Mucosa of descending colon (tissue), 3 donors: ENCODE measurements around the gene SOD3. TPM values are rescaled to one million over a fixed set of nuclear protein-coding genes. Genes with fewer than 3 reads are reported as not detected.

Experiments used
- ATAC-seq: fragments of 200-7000 bp; cut with Tn5 transposase; one replicate; pipeline ENCODE4 v1.9.1; 2020; ENCODE audit warnings: mild to moderate bottlenecking, moderate library complexity
- DNase-seq, 3 donors: peaks; one replicate each; pipeline ENCODE4 v3.0.0-alpha.2; 2020
- H3K36me3 ChIP-seq: fragments of 200-600 bp; one replicate; pipeline ENCODE4 v1.8.0; 2021; ENCODE audit warnings: low read depth, mild to moderate bottlenecking
- H3K4me1 ChIP-seq: fragments of 200-600 bp; one replicate; pipeline ENCODE4 v1.8.0; 2021; ENCODE audit warnings: low read depth, mild to moderate bottlenecking
- H3K4me3 ChIP-seq: fragments of 200-600 bp; one replicate; pipeline ENCODE4 v1.8.0; 2021; ENCODE audit warnings: mild to moderate bottlenecking
- H3K9me3 ChIP-seq: fragments of 200-600 bp; one replicate; pipeline ENCODE4 v1.8.0; 2021; ENCODE audit warnings: mild to moderate bottlenecking
- intact Hi-C, 2 donors: fragments of 100-400 bp; cut with DNase I in 1 of 2; cut with micrococcal nuclease in 1 of 2; formaldehyde crosslinking; loops; one replicate each; pipeline versions ENCODE4 v1.11.0 to v1.11.1; 2022; cut with DNase I, micrococcal nuclease
- total RNA-seq, 3 donors: library from RNA; stranded (reverse); fragmentation: NEBNext Ultra II Directional in 2 of 3; extraction: Animal tissue kit (Norgen Biotek cat#: 25700) in 2 of 3; gene quantifications; one replicate each; pipeline versions ENCODE4 v1.2.1 to v1.2.4, GENCODE V29; 2021 to 2023
- TF ChIP-seq, protein P1 (sequence below): fragments of 200-600 bp; IDR thresholded peaks from one replicate; pipeline ENCODE4 v1.8.0; 2022; ENCODE audit warnings: antibody characterized with exemption, mild to moderate bottlenecking
- donor health status: DM: no; HTN: no; CAD: no; lungs with moderate emphysema.
- donor health status: DM: no; HTN: no; CAD: no.
- donor health status: DM: no; HTN: yes; CAD: no.

The SOD3 gene
- total RNA-seq, 3 donors from 2014 or later: 18.0 to 33.0 (median 25.6) TPM

DNA sequence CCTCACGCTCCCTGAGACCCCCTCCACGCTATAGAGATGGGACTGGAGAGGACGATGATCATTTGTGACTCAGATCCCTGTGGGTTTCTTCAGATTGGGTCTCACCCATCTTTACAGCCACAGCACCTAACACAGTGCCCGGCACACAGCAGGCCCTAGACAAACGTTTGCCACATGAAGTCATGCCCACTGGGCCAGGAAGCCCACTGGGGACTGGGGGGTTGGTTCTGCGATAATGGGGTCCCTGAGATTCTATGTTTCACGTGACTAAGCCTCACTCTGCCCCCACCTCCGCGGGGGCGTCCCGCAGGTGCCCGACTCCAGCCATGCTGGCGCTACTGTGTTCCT is 3.8 kb downstream of the SOD3 start:
- Histone ChIP-seq H3K4me3 (no peak overlapping the region), H3K9me3 (no peaks in the 10 kb centered on the region), H3K4me1 (peaks cover 3% of the 10 kb centered on the region), H3K36me3 (no peaks in the 10 kb centered on the region)
- TF ChIP-seq, protein P1, sequence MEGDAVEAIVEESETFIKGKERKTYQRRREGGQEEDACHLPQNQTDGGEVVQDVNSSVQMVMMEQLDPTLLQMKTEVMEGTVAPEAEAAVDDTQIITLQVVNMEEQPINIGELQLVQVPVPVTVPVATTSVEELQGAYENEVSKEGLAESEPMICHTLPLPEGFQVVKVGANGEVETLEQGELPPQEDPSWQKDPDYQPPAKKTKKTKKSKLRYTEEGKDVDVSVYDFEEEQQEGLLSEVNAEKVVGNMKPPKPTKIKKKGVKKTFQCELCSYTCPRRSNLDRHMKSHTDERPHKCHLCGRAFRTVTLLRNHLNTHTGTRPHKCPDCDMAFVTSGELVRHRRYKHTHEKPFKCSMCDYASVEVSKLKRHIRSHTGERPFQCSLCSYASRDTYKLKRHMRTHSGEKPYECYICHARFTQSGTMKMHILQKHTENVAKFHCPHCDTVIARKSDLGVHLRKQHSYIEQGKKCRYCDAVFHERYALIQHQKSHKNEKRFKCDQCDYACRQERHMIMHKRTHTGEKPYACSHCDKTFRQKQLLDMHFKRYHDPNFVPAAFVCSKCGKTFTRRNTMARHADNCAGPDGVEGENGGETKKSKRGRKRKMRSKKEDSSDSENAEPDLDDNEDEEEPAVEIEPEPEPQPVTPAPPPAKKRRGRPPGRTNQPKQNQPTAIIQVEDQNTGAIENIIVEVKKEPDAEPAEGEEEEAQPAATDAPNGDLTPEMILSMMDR: no peak
- no peak for DNase-seq
- intact Hi-C loops: no loop called here
- no peak for ATAC-seq

DNA sequence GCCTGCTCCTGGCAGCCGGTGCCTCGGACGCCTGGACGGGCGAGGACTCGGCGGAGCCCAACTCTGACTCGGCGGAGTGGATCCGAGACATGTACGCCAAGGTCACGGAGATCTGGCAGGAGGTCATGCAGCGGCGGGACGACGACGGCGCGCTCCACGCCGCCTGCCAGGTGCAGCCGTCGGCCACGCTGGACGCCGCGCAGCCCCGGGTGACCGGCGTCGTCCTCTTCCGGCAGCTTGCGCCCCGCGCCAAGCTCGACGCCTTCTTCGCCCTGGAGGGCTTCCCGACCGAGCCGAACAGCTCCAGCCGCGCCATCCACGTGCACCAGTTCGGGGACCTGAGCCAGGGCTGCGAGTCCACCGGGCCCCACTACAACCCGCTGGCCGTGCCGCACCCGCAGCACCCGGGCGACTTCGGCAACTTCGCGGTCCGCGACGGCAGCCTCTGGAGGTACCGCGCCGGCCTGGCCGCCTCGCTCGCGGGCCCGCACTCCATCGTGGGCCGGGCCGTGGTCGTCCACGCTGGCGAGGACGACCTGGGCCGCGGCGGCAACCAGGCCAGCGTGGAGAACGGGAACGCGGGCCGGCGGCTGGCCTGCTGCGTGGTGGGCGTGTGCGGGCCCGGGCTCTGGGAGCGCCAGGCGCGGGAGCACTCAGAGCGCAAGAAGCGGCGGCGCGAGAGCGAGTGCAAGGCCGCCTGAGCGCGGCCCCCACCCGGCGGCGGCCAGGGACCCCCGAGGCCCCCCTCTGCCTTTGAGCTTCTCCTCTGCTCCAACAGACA is 4.4 kb downstream of the SOD3 start:
- H3K4me3 ChIP-seq: no peak overlapping the region
- intact Hi-C loops: no loop called here

DNA sequence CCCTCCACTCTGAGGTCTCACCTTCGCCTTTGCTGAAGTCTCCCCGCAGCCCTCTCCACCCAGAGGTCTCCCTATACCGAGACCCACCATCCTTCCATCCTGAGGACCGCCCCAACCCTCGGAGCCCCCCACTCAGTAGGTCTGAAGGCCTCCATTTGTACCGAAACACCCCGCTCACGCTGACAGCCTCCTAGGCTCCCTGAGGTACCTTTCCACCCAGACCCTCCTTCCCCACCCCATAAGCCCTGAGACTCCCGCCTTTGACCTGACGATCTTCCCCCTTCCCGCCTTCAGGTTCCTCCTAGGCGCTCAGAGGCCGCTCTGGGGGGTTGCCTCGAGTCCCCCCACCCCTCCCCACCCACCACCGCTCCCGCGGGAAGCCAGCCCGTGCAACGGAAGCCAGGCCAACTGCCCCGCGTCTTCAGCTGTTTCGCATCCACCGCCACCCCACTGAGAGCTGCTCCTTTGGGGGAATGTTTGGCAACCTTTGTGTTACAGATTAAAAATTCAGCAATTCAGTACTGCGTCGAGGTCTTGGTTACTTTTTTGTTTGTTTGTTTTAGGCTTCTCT is 5.0 kb downstream of the SOD3 start:
- DNase-seq: no peak
- Histone ChIP-seq H3K4me3 (no peak overlapping the region), H3K36me3 (no peaks in the 10 kb centered on the region), H3K4me1 (no peaks in the 10 kb centered on the region), H3K9me3 (no peaks in the 10 kb centered on the region)
- intact Hi-C loops: no loop called here
- ATAC-seq: no peak
- TF ChIP-seq, protein P1: no peak

More for the DNA sequence above, 4.4 kb downstream of the SOD3 start:
- Histone ChIP-seq H3K9me3 (no peaks in the 10 kb centered on the region), H3K36me3 (no peaks in the 10 kb centered on the region), H3K4me1 (peaks cover 3% of the 10 kb centered on the region)
- no peak for ATAC-seq
- TF ChIP-seq, protein P1: no peak
- DNase-seq: no peak

DNA sequence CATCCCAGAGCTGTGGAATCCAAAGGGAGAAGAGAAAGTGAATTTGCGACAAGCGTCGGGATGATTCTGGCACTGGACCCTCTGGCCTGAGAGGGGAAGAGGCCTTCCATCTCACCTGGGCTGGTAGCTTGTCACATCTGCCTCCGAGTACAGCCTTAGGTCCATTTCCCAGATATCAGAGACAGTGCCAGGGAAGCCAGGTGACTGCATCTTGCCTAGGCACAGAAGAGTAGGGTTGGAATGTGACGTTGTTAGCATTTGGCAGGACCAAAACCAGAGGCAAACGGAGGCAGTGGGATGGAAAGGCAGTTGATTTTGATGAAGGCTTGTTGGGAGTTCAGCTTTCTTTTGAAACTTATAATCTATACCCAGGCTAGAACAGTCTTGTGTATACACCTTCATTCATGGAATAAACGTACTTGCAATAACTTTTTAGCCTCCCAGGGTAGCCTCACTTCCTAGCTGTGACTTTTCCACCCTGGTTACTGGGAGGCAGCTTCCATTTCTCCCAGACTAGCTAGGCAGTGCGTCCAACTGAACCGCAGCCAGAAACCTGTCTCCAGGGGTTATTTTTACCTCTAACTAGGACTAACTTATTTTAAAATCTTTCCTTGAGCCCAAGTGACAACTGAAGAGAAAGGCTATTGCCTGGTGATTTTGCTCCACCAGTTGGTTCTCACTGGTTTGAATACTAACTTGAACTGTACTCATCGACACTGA is 5.9 kb downstream of the SOD3 start:
- intact Hi-C loops: no loop called here
- no peaks in the 10 kb centered on the region for H3K36me3 ChIP-seq
- no peak overlapping the region for H3K4me3 ChIP-seq
- H3K4me1 ChIP-seq: no peaks in the 10 kb centered on the region
- TF ChIP-seq, protein P1: no peak
- no peaks in the 10 kb centered on the region for H3K9me3 ChIP-seq
- ATAC-seq: no peak
- no peak for DNase-seq

DNA sequence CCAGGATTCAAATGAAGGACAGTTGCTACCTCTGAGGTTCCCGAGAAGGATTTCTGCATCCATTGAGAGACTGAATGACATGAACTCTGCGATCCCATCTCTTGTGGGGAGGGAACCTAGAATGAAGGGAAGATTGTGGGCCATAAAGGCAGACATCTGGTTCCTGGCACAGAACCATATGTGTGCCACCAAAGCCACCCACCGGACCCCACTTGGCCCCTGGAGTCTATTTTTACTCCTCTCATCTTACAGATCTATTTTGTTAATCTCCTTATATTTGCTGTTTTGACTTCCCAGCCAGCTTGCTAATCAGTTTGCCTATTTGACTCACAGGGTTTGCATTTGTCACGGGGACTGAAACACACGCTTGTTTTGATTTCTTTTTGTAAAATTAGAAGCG is 7.3 kb downstream of the SOD3 start:
- intact Hi-C loops: no loop called here
- H3K4me3 ChIP-seq: no peak overlapping the region
- H3K36me3 ChIP-seq: no peaks in the 10 kb centered on the region
- TF ChIP-seq, protein P1: no peak
- no peak for DNase-seq
- H3K4me1 ChIP-seq: no peaks in the 10 kb centered on the region
- no peak for ATAC-seq
- no peaks in the 10 kb centered on the region for H3K9me3 ChIP-seq
